ENCODE data around the gene NAPG.

Gene NAPG

GRCh38 chr18:10514082-10514481 lies 11.7 kb upstream of the NAPG start:
- Histone ChIP-seq H3K27ac (peak overlapping the region; percentile 25 to 39), H3K4me3 (no peak overlapping the region)
- no peak for DNase-seq (ENCODE audit: low spot score)
- no peak for TF ChIP-seq CTCF (IDR thresholded peaks at IDR 0.05)

- DNase-seq (ENCODE audit: low spot score), result no peak
- Histone ChIP-seq H3K27ac (peak overlapping the region in 1 of 2 donors; percentile 85), H3K4me3 (no peak overlapping the region)
- no peak for TF ChIP-seq CTCF (IDR thresholded peaks at IDR 0.05)
Measured at GRCh38 chr18:10514601-10515000, 11.2 kb upstream of the NAPG start.

- H3K4me3 ChIP-seq, result no peak overlapping the region
- no peak for TF ChIP-seq CTCF (IDR thresholded peaks at IDR 0.05)
- DNase-seq (ENCODE audit: low spot score), result no peak
- H3K27ac ChIP-seq, result peak overlapping the region; percentile 58 to 85
Measured at GRCh38 chr18:10515456-10515855, 10.4 kb upstream of the NAPG start.

GRCh38 chr18:10516078-10516477 lies 9.7 kb upstream of the NAPG start:
- no peak overlapping the region for H3K4me3 ChIP-seq
- no peak for TF ChIP-seq CTCF (IDR thresholded peaks at IDR 0.05)
- DNase-seq (ENCODE audit: low spot score), result no peak
- peak overlapping the region; percentile 58 to 85 for H3K27ac ChIP-seq

GRCh38 chr18:10518595-10519255 lies 7.1 kb upstream of the NAPG start:
- no peak for TF ChIP-seq CTCF (IDR thresholded peaks at IDR 0.05)
- no peak for DNase-seq (ENCODE audit: low spot score)
- H3K27ac ChIP-seq, result peak overlapping the region; percentile 71 to 85
- peak overlapping the region; percentile 40 for H3K4me3 ChIP-seq

- Histone ChIP-seq H3K27ac (peak overlapping the region; percentile 24 to 85), H3K4me3 (peak overlapping the region; percentile 1)
- DNase-seq (ENCODE audit: low spot score), result no peak
- no peak for TF ChIP-seq CTCF (IDR thresholded peaks at IDR 0.05)
Measured at GRCh38 chr18:10519366-10519765, 6.5 kb upstream of the NAPG start.

All from coronary artery (tissue), 2 donors.